GM23338 (cell line): Measurements from ENCODE around the gene DECR2. TPM values are rescaled to one million over a fixed set of nuclear protein-coding genes. Genes with fewer than 3 reads are reported as not detected.

Source experiments
- ATAC-seq: fragments of 200-7000 bp; cut with Tn5 transposase; 3 replicates; pipeline ENCODE4 v1.9.1; 2020
- DNase-seq: peaks from one replicate; pipeline ENCODE4 v3.0.0-alpha.2; 2015; ENCODE audit warnings: low spot score
- H2AFZ ChIP-seq: fragments of 200-600 bp; sonication (generic); 2 replicates; pipeline ENCODE4 v1.8.0; 2016; ENCODE audit warnings: antibody characterized with exemption, mild to moderate bottlenecking, moderate library complexity
- H3F3A ChIP-seq: fragments of 200-600 bp; sonication (generic); replicated peaks from 2 replicates; pipeline ENCODE4 v1.8.0; 2017; ENCODE audit warnings: antibody characterized with exemption, mixed run types, low read depth
- H3K27ac ChIP-seq: fragments of 200-600 bp; sonication (generic); 2 replicates; pipeline ENCODE4 v1.6.1; 2016; ENCODE audit warnings: low read depth
- H3K27me3 ChIP-seq: fragments of 200-600 bp; sonication (generic); 2 replicates; pipeline ENCODE4 v1.8.0; 2016; ENCODE audit warnings: mild to moderate bottlenecking, mixed run types, moderate library complexity; ENCODE audit not compliant: insufficient read depth
- H3K36me3 ChIP-seq: fragments of 200-600 bp; sonication (generic); 2 replicates; pipeline ENCODE4 v1.8.0; 2016; ENCODE audit warnings: mild to moderate bottlenecking; ENCODE audit not compliant: insufficient read depth
- H3K4me1 ChIP-seq: fragments of 200-600 bp; sonication (generic); 2 replicates; pipeline ENCODE4 v1.8.0; 2016; ENCODE audit warnings: mild to moderate bottlenecking, moderate library complexity; ENCODE audit not compliant: insufficient read depth
- H3K4me2 ChIP-seq: fragments of 200-600 bp; sonication (generic); 2 replicates; pipeline ENCODE4 v1.7.1; 2017; ENCODE audit warnings: mixed run types
- H3K4me3 ChIP-seq: fragments of 200-600 bp; sonication (generic); 2 replicates; pipeline ENCODE4 v1.6.1; 2016; ENCODE audit warnings: mixed run types
- H3K79me2 ChIP-seq: fragments of 200-600 bp; sonication (generic); replicated peaks from 2 replicates; pipeline ENCODE4 v1.8.0; 2017; ENCODE audit warnings: mild to moderate bottlenecking; ENCODE audit not compliant: insufficient read depth
- H3K9me2 ChIP-seq: fragments of 200-600 bp; sonication (generic); 2 replicates; pipeline ENCODE4 v1.8.0; 2017; ENCODE audit not compliant: insufficient read depth
- H4K20me1 ChIP-seq: fragments of 200-600 bp; sonication (generic); replicated peaks from 2 replicates; pipeline ENCODE4 v1.8.0; 2017; ENCODE audit warnings: mild to moderate bottlenecking; ENCODE audit not compliant: insufficient read depth
- H3K27ac Mint-ChIP-seq: 2 replicates; pipeline ENCODE4 v1.8.0; 2020; ENCODE audit warnings: inconsistent platforms, mild to moderate bottlenecking, moderate library complexity, mixed read lengths
- H3K27me3 Mint-ChIP-seq: 3 replicates; pipeline ENCODE4 v1.8.0; 2022; ENCODE audit warnings: low read depth, mild to moderate bottlenecking, moderate library complexity, mixed read lengths, inconsistent platforms; ENCODE audit not compliant: insufficient read depth, poor library complexity
- H3K36me3 Mint-ChIP-seq: 3 replicates; pipeline ENCODE4 v1.8.0; 2021; ENCODE audit warnings: low read depth, mild to moderate bottlenecking, inconsistent platforms, moderate library complexity, mixed read lengths
- H3K4me1 Mint-ChIP-seq: 3 replicates; pipeline ENCODE4 v1.8.0; 2020; ENCODE audit warnings: mild to moderate bottlenecking, inconsistent platforms, mixed read lengths
- H3K4me3 Mint-ChIP-seq: 3 replicates; pipeline ENCODE4 v1.8.0; 2021; ENCODE audit warnings: moderate library complexity, mild to moderate bottlenecking, inconsistent platforms, mixed read lengths
- H3K9me3 Mint-ChIP-seq: 3 replicates; pipeline ENCODE4 v1.8.0; 2020; ENCODE audit warnings: moderate library complexity, mild to moderate bottlenecking, inconsistent platforms, mixed read lengths
- EZH2 ChIP-seq: fragments of 200-600 bp; sonication (generic); IDR thresholded peaks from one replicate; pipeline ENCODE4 v1.8.0; 2017; ENCODE audit warnings: antibody characterized with exemption, mild to moderate bottlenecking, low read depth; ENCODE audit not compliant: unreplicated experiment
- NANOG ChIP-seq: IDR thresholded peaks from 2 replicates; pipeline ENCODE4 v1.6.1; 2016; ENCODE audit warnings: antibody characterized with exemption, borderline replicate concordance
- POLR2AphosphoS5 ChIP-seq: IDR thresholded peaks from 2 replicates; pipeline ENCODE4 v1.6.1; 2016; ENCODE audit warnings: antibody characterized with exemption, low read depth
- ZNF114 ChIP-seq: fragments of 250-450 bp; sonication (Bioruptor Pico); IDR thresholded peaks from 2 replicates; pipeline ENCODE4 v1.5.0; 2020; ENCODE audit warnings: mild to moderate bottlenecking, moderate library complexity
- polyA plus RNA-seq: library from polyadenylated mRNA; unstranded; fragments of >200 nt; fragmentation: Nextera tagmentation; extraction: Ambion mirVana; gene quantifications from 2 replicates; pipeline ENCODE4 v1.2.1, GENCODE V29; 2016
- total RNA-seq: library from RNA; depleted of rRNA; stranded (reverse); fragments of >200 nt; shearing (Covaris generic); gene quantifications from 2 replicates; pipeline ENCODE4 v1.2.3, GENCODE V29; 2014
- TF ChIP-seq, protein P1 (sequence below): fragments of 250-450 bp; sonication (Bioruptor Pico); IDR thresholded peaks from 2 replicates; pipeline ENCODE4 v1.5.0; 2020; ENCODE audit warnings: mild to moderate bottlenecking, moderate library complexity
- TF ChIP-seq, protein P2 (sequence below), 2 experiments: fragments of 200-600 bp in 1 of 2; sonication (generic) in 1 of 2; conservative IDR thresholded peaks; 2 replicates each; pipeline versions ENCODE4 v1.5.1 to v1.6.1; 2016 to 2017; ENCODE audit warnings: antibody characterized with exemption in 2 of 2, low read depth in 2 of 2, mild to moderate bottlenecking in 2 of 2, moderate library complexity in 1 of 2

The DECR2 gene
- total and polyA plus RNA-seq, 2 experiments from 2014 or later = 20.3 to 26.9 TPM

DNA sequence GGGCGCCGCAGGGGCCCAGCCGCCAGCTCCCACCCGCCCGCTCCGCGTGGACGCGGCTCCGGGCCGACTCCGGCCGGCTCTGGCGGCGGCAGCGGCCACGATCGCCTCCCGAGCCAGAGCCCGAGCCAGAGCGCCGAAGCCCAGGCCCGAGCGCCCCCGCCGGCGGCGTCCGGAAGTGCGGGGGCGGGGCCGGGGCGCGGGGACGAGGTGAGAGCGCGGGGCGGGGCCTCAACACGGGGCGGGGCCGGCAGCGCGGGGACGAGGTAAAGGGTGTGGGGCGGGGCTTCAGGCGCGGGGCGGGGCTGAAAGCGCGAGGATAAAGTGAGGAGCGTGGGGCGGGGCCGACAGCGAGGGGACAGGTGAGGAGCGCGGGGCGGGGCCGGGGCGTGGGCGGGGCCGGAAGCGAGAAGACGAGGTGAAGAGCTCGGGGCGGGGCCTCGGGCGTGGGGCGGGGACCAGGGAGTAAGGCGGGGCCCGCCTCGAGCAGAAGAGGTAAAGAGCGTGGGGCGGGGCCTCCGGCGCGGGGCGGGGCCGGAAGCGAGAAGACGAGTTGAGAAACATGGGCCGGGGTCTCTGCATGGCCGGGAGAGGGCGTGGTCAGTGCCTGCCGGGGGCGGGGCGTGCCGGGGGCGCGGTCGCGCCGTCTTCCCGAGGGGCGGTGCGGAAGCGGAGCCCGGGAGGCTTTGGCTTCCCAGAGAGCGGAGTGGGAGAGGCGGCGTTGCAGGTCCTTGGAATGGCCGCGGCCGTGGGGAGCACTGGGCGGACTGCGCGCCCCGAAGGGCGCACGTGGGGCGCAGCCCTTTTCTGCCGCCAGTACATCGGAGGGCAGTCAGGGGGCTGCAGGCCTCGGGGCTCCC lies 48.9 kb upstream of the DECR2 start, which contains the start of gene AXIN1:
AXIN1 (minus strand) TSS at position 177 of the 857 bp plus-strand sequence. CDS start 5,698 bp downstream, outside the sequence.
- Histone ChIP-seq H3K27ac (no peak within 1 kb of the TSS), H2AFZ (no peak within 1 kb of the TSS)

DNA sequence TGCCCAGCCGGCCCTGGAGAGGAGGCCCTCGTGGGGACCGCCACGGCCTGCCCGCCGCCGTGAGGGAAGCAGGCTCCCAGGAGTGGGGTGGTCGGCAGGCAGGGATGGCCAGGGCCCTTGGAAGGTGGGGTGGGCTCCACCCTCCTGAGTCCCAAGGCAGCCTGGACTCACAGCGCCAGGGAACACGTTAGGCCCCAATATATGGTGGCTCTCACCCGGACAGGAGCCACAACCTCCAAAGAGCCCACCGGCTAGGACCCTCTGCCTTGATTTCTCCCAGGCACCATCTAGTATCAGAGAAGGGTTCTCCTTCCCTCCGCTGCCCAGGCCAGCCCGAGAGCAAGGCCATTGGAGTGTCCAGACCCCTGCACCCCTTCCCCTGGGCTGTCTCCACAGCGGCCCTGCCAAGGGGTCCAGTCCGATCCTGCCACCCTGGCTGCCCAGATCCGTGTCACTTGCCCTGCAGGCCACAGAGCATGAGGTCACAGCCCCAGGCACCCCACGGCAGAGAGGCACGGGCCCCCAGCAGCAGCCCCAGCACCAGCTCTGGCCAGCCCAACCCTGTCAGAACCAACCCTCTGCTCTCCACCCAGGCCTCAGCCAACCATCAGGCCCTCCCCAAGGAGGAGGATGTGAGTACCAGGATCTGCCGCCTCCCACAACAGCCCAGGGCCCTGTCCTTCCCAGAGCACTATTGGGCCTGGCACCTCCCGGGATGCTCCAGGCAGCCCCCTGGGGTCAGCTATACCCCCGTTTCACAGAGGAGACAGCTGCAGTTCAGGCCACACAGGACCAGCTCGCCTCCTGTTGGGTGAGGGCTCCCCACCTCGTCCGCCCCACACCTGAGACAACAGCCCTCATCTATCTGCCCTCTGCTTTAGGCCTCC lies 48.0 kb upstream of the DECR2 start:
- ATAC-seq = peak; percentile 49
- Mint-ChIP-seq H3K27ac (no peak overlapping the region), H3K27me3 (peaks cover 3% of the 10 kb centered on the region), H3K9me3 (no peaks in the 10 kb centered on the region), H3K36me3 (peaks cover 9% of the 10 kb centered on the region), H3K4me1 (peaks cover 11% of the 10 kb centered on the region), H3K4me3 (peak overlapping the region; percentile 14; the same call in 1 of the 3 replicates)
- Histone ChIP-seq H3K36me3 (no peaks in the 10 kb centered on the region), H3F3A (peaks cover 3% of the 10 kb centered on the region; the same call in 1 of the 2 replicates), H3K79me2 (peaks cover 33% of the 10 kb centered on the region), H3K4me1 (no peaks in the 10 kb centered on the region; the same call in 1 of the 2 replicates), H4K20me1 (peaks cover 19% of the 10 kb centered on the region), H2AFZ (no peak overlapping the region), H3K27ac (no peak overlapping the region), H3K4me2 (peak overlapping the region; percentile 81), H3K27me3 (no peaks in the 10 kb centered on the region), H3K4me3 (peak overlapping the region; percentile 56), H3K9me2 (no peaks in the 10 kb centered on the region)
- DNase-seq = no peak
- TF ChIP-seq, protein P1, sequence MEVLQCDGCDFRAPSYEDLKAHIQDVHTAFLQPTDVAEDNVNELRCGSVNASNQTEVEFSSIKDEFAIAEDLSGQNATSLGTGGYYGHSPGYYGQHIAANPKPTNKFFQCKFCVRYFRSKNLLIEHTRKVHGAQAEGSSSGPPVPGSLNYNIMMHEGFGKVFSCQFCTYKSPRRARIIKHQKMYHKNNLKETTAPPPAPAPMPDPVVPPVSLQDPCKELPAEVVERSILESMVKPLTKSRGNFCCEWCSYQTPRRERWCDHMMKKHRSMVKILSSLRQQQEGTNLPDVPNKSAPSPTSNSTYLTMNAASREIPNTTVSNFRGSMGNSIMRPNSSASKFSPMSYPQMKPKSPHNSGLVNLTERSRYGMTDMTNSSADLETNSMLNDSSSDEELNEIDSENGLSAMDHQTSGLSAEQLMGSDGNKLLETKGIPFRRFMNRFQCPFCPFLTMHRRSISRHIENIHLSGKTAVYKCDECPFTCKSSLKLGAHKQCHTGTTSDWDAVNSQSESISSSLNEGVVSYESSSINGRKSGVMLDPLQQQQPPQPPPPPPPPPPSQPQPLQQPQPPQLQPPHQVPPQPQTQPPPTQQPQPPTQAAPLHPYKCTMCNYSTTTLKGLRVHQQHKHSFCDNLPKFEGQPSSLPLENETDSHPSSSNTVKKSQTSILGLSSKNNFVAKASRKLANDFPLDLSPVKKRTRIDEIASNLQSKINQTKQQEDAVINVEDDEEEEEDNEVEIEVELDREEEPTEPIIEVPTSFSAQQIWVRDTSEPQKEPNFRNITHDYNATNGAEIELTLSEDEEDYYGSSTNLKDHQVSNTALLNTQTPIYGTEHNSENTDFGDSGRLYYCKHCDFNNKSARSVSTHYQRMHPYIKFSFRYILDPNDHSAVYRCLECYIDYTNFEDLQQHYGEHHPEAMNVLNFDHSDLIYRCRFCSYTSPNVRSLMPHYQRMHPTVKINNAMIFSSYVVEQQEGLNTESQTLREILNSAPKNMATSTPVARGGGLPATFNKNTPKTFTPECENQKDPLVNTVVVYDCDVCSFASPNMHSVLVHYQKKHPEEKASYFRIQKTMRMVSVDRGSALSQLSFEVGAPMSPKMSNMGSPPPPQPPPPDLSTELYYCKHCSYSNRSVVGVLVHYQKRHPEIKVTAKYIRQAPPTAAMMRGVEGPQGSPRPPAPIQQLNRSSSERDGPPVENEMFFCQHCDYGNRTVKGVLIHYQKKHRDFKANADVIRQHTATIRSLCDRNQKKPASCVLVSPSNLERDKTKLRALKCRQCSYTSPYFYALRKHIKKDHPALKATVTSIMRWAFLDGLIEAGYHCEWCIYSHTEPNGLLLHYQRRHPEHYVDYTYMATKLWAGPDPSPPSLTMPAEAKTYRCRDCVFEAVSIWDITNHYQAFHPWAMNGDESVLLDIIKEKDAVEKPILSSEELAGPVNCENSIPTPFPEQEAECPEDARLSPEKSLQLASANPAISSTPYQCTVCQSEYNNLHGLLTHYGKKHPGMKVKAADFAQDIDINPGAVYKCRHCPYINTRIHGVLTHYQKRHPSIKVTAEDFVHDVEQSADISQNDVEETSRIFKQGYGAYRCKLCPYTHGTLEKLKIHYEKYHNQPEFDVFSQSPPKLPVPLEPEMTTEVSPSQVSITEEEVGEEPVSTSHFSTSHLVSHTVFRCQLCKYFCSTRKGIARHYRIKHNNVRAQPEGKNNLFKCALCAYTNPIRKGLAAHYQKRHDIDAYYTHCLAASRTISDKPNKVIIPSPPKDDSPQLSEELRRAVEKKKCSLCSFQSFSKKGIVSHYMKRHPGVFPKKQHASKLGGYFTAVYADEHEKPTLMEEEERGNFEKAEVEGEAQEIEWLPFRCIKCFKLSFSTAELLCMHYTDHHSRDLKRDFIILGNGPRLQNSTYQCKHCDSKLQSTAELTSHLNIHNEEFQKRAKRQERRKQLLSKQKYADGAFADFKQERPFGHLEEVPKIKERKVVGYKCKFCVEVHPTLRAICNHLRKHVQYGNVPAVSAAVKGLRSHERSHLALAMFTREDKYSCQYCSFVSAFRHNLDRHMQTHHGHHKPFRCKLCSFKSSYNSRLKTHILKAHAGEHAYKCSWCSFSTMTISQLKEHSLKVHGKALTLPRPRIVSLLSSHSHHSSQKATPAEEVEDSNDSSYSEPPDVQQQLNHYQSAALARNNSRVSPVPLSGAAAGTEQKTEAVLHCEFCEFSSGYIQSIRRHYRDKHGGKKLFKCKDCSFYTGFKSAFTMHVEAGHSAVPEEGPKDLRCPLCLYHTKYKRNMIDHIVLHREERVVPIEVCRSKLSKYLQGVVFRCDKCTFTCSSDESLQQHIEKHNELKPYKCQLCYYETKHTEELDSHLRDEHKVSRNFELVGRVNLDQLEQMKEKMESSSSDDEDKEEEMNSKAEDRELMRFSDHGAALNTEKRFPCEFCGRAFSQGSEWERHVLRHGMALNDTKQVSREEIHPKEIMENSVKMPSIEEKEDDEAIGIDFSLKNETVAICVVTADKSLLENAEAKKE = no peak
- no peak for TF ChIP-seq EZH2
- TF ChIP-seq NANOG = no peak

More for the DNA sequence above, 48.9 kb upstream of the DECR2 start, which contains the start of gene AXIN1:
- Mint-ChIP-seq H3K27me3 (peaks cover 3% of the 10 kb centered on the region), H3K9me3 (no peaks in the 10 kb centered on the region), H3K4me3 (peak within 1 kb of the TSS; percentile 87), H3K4me1 (peaks cover 11% of the 10 kb centered on the region), H3K27ac (no peak within 1 kb of the TSS), H3K36me3 (peaks cover 10% of the 10 kb centered on the region)
- no peaks in the 10 kb centered on the region for H3K9me2 ChIP-seq
- peaks cover 3% of the 10 kb centered on the region; the same call in 1 of the 2 replicates for H3F3A ChIP-seq
- peak within 1 kb of the TSS; percentile 85 for H3K4me2 ChIP-seq
- peaks cover 41% of the 10 kb centered on the region for H3K79me2 ChIP-seq
- no peaks in the 10 kb centered on the region; the same call in 1 of the 2 replicates for H3K4me1 ChIP-seq
- TF ChIP-seq, protein P2, sequence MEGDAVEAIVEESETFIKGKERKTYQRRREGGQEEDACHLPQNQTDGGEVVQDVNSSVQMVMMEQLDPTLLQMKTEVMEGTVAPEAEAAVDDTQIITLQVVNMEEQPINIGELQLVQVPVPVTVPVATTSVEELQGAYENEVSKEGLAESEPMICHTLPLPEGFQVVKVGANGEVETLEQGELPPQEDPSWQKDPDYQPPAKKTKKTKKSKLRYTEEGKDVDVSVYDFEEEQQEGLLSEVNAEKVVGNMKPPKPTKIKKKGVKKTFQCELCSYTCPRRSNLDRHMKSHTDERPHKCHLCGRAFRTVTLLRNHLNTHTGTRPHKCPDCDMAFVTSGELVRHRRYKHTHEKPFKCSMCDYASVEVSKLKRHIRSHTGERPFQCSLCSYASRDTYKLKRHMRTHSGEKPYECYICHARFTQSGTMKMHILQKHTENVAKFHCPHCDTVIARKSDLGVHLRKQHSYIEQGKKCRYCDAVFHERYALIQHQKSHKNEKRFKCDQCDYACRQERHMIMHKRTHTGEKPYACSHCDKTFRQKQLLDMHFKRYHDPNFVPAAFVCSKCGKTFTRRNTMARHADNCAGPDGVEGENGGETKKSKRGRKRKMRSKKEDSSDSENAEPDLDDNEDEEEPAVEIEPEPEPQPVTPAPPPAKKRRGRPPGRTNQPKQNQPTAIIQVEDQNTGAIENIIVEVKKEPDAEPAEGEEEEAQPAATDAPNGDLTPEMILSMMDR (conservative IDR thresholded peaks at IDR 0.05; ENCODE audit: low read depth in 2 of 2) = peak; percentile 22 to 57; a peak in 3 of 4 replicates
- no peak for TF ChIP-seq ZNF114 (CRISPR knock-in tag)
- TF ChIP-seq POLR2AphosphoS5 = peak; percentile 67
- DNase-seq (peak; percentile 100), ATAC-seq (peak; percentile 76)
- no peaks in the 10 kb centered on the region for H3K27me3 ChIP-seq
- H3K36me3 ChIP-seq = no peaks in the 10 kb centered on the region
- peak within 1 kb of the TSS; percentile 80 for H3K4me3 ChIP-seq
- peaks cover 26% of the 10 kb centered on the region for H4K20me1 ChIP-seq
